Stimulated activated CD4-positive, alpha-beta T cell treated with anti-CD3 and anti-CD28 coated beads, Interleukin-4, amount 100 ng/mL, for 4 hours (primary cell): ENCODE data around the gene FNDC3A.
"Not testable (repeated sequence)": the region's sequence is repeated elsewhere in the genome, so short reads cannot be mapped to it uniquely, and the experiment has no call there.

Experiments used
- DNase-seq, 2 experiments: peaks; one replicate each; pipeline ENCODE4 v3.0.0-alpha.2; 2020

The FNDC3A gene

DNA sequence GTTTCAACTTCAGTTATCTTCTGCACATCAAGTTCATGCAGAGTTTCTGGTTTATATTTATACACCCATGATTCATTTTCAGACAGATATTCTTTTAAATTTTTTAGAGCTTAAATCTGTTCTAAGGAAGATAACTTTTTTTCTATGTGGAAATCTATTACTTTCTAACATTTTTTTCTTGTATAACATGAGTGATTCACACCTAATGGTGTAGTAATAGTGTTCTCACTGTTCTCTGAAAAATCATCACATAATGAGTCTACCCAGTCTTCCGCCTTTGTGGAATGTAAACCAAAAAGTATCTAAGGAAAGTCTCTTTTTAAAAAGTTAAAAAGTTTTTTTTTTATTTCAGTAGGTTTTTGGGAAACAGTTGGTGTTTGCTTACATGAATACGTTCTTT is 70.8 kb downstream of the FNDC3A start:
- DNase-seq = no peak

DNA sequence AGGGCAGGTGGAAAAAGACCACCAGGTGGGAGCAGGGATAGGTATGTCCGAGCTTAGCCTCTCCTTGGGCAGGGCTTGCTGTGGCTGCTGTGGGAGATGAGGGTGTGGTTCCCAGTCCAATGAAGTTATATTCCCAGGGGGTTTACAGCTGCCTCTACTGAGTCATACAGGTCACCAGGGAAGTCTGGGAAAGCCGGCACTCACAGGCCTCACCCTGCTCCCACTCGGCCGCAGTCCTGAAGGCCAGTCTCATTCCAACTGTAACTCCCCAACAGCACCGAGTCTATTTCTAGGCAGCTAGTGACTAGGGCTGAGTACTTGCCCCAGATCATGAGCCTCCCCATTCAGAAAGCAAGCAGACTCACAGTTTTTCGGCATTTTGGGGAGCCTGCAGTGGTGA is 77.1 kb downstream of the FNDC3A start:
- DNase-seq = no peak

DNA sequence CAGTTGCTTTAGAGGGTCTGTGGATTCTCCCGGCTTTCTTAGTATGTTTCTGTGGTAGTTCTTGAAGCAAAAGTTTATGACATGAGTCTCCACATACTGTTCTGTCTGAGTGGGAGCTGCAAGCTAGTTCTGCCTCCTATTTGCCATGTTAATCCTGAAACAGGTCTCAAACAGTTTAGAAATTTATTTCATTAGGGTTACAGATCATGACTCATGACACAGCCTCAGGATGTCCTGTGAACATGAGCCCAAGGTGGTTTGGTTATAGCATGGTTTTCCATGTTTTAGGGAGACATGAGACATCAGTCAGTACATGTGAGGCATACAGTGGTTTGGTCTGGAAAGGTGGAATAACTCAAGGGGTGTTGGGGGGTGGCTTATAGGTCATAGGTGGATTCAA is 77.5 kb downstream of the FNDC3A start:
- no peak for DNase-seq

DNA sequence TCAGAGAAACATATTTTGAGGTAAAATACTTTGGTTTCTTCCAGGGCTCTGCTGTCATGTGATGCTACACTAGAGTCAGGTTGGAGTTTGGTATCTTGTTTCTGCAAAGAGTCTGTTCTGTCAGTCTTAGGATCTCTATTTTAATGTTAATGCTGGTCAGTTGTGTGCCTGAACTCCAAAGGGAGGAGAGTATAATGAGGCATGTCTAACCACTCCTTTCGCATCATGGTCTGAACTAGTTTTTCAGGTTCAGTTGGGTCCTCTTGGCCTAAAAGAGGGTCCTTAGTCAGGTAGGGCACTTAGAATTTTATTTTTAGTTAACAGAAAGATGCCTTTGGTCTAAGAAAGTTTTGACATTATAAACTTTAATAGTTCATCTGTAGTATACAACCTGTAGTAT is 78.2 kb downstream of the FNDC3A start:
- no peak for DNase-seq

DNA sequence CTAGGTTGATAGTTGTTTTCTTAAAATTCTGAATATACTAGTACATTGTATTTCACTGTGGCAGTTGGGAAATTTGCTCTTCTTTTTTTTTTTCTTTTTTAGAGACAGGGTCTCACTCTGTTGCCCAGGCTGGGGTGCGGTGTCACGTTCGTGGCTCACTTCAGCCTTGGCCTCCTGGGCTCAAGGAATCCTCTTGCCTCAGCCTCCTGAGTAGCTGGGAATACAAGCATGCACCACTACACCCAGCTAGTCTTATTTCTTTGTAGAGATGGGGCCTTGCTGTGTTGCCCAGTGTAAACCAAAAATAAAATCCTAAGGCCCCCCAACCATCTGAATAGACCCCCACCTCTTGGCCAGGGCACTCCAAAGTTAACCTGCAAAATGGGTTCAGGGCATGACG is 79.3 kb downstream of the FNDC3A start:
- DNase-seq = no peak

DNA sequence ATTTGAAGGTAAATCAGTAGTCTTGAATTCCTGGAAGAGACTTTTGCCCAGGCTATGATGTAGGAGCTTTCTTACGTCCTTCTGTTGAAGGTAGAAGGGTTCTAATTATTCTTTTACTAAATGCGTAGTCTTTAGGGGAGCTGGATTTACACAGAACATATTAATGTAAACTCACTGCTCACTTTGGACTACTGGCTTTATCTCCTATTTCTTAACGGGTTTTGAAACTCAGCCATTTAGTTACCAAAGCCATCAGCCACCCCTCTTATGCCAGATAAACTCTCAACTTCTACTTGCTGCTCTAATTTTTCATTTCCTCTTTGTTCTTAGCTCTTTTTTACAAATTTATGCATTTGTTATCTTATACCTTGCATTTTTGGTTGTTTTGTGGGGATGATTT is 81.5 kb downstream of the FNDC3A start:
- DNase-seq = no peak

DNA sequence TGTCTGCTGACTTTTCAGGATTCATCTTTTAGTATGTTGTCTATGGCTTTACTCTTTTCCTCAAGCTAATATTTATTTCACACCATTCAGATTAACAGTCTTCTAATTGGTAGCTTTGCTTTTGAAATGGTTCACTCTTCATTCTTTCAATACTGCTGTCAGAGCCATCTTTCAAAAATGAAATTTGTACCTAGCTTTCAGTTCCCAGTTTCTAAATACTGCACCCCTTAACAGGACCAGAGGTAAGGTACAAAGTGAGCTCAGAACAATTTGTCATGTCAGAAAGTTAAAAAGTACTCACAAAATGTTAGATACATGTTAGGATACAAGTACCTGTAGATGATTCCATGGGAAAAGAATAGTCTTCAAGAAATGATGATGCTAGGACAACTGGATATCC is 83.0 kb downstream of the FNDC3A start:
- DNase-seq = no peak

DNA sequence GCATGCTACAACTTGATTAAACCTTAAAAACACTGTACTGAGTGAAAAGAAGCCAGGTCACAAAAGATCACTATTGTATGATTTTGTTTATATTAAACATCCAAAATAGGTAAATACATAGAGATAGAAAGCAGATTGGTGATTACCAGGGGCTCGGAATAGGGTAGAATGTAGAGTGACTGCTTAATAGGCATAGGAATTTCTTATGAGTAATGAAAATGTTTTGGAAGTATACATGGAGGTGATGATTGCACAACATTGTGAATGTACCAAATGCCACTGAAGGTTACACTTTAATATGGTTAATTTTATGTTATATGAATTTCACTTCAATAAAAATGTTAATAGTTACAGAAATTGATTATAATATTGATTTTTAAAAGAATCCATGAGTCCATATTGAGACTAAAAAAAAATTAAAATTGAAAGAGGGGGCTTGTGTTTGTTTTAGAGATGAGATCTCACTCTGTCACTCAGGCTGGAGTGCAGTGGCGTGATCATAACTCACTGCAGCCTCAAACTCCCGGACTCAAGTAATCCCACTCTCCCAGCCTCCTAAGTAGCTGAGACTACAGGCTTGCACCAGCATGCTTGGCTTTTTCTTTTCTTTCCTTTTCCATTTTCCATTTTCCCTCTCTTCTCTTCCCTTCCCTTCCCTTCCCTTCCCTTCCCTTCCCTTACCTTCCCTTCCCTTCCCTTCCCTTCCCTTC is 85.1 kb downstream of the FNDC3A start:
- no peak for DNase-seq

DNA sequence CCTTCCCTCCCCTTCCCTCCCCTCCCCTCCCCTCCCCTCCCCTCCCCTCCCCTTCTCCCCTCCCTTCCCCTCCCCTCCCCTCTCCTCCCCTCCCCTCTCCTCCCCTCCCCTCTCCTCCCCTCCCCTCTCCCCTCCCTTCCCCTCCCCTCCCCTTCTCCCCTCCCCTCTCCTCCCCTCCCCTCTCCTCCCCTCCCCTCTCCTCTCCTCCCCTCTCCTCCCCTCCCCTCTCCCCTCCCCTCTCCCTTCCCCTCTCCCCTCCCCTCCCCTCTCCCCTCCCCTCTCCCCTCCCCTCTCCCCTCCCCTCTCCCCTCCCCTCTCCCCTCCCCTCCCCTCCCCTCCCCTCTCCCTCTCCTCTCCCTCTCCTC is 85.7 kb downstream of the FNDC3A start:
- not testable (repeated sequence) for DNase-seq

DNA sequence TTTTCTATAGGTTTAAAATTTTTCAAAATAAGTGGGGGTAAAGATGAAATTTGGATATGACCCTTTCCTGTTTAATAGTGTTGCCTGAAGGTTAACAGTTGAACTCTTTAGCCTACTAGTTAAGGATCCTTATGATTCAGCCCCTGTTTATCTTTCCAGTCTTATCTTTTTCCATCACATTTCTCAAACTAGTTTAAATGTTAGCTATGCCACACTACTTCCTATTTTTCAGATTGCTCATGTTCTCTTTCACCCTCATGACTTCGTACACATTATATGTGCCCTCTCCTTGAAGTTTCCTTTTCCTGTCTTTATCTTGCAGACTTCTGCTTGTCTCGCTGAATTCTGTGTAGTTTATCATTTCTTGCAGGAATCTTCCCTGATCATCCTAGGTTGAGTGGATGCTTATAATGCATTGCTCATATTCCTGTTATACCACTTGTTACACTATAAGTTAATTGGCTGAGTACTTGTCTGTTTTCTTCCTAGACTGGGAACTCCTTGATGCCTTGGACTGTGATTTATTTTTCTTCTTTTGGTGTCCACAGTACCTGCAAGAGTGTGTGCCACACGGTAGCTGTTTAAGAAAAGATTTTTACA is 86.7 kb downstream of the FNDC3A start:
- no peak for DNase-seq

DNA sequence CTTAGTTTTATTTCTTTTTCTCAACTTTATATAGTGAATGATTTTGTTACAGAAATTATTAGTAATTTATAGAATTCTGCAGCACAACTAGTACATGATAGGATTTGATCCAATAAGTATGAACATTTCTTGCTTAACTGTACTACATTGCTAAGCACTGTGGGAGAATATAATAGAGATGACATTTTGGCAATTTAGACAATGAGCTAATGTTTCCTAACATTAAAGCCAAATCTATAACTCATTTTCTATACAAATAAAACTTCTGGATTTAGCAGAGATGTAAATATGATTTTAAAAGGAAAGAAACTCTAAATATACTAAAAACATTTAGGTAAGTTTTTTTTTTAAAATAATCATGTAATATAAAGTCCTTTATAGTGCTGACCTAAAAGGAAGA is 87.3 kb downstream of the FNDC3A start:
- no peak for DNase-seq

DNA sequence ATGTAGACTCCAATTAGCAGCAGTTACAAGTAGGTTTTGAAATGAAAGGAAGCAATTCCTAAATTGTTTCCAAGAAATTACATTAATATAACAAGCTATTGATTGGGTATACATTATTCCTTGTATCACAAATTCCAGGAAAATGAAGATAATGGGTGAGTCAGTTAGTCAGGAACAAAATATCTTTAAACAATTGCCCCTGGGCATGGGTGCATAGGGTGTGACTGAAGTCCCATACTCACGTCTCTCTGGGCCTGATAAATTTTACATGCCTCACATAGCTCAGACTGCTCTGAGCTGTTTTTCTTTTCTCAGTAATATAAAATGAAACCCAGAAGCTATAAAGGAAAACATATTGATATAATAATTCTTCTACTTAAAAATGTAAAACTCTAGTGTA is 87.8 kb downstream of the FNDC3A start:
- DNase-seq = no peak

DNA sequence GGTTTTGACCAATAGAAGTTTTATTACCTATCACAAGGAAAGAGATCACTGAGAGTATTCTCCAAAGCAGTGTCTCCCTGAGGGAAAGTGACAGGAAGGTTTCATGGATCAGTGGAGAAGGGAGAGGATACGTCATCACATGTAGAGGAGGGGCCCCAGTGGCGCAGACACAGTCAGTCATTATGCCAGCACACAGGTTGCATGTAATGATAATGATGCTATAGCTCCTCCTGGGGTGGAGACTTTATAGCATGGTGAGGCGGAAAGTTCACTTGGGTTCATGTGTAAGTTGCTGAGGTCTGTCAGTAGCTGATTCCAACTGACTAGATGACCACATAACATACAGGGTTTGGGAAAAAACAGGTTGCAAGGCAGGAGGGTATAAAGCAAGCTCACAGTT is 88.8 kb downstream of the FNDC3A start:
- DNase-seq = no peak

DNA sequence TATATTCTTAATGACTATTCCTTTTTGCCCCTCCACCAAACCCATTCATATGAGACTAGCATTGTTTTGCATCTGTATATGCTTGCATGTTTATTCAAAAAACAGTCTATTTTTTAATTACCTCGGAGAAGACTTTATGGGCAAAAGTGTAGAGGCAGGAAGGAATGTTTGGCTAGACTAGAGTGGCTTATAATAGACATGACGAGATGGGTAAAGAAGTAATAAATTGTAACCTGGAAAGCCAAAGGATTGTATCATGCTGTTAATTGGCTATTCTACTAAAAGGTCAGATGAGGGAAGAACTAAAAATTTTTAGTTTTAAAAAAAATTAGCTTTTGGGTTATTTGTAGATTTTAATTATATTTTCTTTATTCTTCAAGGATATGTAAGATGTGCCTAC is 91.1 kb downstream of the FNDC3A start:
- DNase-seq = no peak

DNA sequence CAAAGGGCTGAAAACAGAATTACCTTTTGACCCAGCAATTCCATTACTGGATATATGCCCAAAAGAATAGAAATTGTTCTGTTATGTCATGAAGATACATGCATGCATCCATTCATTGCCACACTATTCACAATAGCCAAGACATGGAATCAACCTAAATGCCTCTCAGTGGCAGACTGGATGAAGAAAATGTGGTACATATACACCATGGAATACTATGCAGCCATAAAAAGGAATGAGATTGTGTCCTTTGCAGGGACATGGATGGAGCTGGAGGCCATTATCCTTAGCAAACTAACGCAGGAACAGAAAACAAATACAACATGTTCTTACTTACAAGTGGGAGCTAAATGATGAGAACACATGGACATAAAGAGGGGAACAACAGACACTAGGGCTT is 92.8 kb downstream of the FNDC3A start:
- DNase-seq = not testable (repeated sequence)

DNA sequence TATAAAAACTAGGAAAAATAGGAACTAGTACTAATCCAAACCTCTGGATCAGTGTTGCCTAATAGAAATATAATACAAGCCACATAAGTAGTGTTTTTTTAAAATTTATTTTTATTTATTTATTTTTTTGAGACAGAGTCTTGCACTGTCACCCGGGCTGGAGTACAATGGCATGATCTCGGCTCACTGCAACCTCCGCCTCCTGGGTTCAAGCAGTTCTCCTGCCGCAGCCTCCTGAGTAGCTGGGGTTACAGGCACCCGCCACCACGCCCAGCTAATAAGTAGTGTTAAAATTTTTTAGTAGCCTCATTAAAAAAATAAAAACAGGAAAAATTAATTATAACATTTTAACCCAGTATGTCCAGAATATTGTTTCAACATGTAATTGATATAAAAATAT is 94.3 kb downstream of the FNDC3A start:
- DNase-seq = not testable (repeated sequence)

DNA sequence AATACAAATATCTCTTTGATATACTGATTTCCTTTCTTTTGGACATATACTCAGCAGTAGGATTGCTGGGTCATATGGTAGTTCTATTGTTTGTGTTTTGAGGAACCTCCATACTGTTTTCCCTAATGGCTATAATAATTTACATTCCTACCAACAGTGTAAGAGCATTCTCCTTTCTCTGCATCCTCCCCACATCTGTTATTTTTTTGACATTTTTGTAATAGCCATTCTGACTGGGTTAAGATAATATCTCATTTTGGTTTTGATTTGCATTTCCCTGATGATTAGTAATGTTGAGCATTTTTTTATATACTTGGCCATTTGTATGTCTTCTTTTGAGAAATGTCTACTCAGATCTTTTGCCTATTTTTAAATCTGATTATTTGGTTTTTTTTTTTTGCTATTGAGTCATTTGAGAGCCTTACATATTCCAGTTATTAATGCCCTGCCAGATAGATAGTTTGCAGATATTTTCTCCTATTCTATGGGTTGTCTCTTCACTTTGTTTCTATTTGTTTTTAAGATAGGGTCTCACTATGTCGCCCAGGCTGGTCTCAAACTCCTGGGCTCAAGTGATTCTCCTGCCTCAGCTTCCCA is 95.7 kb downstream of the FNDC3A start:
- DNase-seq = no peak

DNA sequence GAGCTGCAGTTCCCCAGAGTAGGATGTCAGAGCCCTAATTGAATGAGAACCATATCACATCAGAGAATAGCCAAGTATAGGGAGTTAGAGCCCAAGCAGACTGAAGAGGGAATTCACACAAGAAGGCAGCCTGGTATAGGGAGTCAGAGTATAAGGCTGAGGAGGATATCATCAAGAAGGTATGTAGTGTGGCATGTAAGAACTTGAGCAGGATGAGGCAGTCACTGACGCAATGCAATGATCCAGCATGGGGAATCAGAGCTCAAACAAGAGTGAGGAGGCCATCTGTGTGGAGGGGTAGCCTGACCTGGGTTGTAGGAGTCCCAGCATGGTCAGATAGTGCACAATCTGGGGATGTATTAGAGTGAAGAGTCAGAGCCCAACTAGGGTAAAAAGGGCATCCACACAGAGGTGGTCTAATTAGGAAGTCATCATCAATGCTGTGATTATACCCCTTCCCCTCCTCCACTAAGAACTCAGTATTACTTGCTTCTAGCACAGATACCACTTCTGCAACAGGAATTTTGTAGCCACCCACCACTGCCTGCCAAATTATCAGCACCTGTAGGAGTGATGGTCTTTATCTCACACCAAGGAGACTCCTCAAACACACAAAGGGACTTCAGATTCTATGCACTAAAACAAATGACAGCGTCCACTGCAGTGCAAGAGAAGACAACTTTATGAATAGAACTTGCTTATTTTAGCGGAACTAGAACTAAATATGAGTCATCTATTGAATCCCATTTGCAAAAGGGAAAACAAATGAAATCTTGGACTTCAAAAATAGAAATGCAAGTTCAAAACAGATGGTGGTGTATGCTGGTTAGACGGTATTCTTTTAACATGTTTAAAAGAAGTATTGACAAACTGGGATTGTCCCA is 107.2 kb downstream of the FNDC3A start:
- DNase-seq = no peak

DNA sequence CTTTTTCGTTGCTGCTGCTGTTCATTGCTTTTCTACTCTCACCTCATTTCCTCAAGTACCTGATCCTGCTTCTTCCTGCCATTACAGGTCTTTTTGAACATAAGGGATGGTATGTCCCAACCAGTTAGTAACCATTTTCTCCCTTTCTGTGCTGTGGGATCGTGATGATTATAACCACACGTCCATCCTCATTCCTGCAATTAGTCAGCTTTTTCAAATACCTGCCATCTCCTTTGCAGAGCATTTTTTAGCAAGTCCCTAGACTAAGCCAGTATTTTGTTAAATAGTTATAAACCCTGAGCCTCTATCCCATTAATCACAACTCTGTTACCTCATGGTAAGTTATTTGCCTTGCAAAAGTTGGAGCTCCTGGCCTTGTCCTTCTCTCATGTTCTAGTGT is 109.2 kb downstream of the FNDC3A start:
- DNase-seq = no peak

DNA sequence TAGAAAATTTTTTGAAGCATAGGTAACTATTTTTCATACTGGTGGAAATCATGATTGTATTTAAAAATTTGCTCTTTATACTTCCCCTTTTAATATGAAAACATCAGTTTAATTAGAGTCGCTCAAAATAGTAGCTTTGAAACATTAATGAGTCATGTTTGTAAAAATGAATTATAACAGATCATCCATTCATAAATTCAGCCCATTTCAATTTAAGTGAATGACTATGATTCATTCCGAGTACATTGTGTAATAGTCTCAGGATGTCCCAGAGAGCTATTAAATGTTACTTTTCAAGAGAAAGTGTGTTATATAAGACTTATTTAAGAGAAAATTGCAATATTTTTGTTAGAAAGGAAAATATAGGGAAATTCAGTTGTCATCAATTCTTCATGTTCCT is 111.0 kb downstream of the FNDC3A start:
- DNase-seq = no peak

DNA sequence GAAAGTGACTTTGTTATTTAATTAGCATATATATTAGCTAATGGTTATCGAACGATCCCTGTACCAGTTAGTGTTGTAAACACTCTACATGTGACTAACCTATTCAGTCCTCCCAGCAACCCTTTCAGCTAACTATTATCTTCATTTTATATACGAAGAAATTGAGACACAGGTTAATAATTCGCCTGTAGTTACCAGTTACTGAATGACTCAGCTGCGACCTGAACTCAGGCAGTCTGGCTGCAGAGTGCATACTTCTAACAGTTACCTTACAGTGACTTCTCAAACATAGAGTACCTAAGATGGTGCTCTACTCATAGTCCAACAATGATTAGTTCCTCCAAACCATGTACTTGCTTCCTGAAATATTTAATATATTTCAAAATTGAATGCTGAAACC is 117.7 kb downstream of the FNDC3A start:
- DNase-seq = no peak

DNA sequence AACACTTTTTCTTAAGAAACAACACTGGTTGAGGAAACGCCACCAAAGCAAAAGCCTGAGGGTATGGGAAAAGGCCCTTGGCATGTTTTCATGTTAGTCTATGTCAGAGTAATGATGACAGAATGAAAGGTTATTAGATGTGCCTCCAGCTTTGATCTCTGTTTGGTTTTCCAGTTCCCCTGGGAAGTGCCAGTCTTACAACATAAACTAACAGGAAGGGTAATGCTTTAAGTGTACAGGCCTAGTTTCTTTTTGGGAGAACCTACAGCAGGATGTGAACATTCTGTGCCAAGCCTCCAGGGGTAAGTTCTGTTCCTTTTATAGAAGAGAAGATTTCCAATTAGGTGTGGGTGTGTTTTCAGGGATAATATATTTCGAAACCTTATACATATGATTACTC is 121.7 kb downstream of the FNDC3A start:
- no peak for DNase-seq

DNA sequence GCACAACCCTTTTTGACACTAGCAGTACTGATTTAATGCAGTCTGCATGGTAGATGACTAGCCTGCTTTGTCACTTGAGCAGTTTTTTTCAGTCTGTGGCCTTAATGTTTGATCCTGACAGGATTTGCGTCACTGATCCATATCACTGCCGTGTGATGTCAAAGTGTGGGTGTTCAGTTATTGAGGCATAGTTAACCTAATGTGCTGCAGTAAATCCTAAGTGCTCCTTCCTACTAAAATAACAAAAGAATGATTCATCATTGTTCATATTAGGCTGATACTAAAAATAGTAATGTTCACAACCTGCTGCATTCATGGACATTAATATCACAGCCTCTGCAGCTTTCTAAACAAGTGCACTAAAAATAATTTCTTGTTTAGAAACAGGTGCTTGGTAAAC is 122.5 kb downstream of the FNDC3A start:
- no peak for DNase-seq
